ACHN (cell line): ENCODE measurements around the gene TPD52L1.
"Not testable (repeated sequence)": the region's sequence is repeated elsewhere in the genome, so short reads cannot be mapped to it uniquely, and the experiment has no call there.

Source experiments
- DNase-seq: peaks from one replicate; pipeline ENCODE4 v3.0.0-alpha.2; 2015
- in situ Hi-C: cut with HindIII; loops from 2 replicates; pipeline ENCODE4 v1.10.0; 2017; ENCODE audit warnings: low sequenced_read_pairs, low pct_ligation_motif_present, low pct_unique_long_range_greater_than_20kb

The TPD52L1 gene

DNA sequence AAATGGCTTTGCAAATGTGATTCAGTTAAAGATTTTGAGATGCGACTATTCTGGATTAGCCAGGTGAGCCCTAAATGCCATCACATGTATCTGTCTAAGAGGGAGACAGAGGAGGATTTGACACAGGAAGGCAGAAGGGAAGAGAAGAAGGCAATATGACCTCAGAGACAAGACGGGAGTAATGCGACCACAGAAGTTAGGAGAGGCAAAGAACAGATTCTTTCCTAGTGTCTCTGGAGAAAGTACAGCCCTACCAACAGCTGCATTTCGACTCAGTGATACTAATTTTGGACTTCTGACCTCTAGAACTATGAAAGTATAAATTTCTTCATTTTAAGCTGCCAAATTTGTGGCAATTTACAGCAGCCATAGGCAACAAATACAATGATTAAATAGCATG, 24.2 kb upstream of the TPD52L1 start:
- in situ Hi-C loops, result no loop called here
- DNase-seq, result no peak

GRCh38 chr6:125132058-125132457, 21.5 kb upstream of the TPD52L1 start:
- in situ Hi-C loops, result no loop called here
- no peak for DNase-seq

- no peak for DNase-seq
- in situ Hi-C loops, result no loop called here
Measured at GRCh38 chr6:125136378-125136777, 17.2 kb upstream of the TPD52L1 start.

GRCh38 chr6:125138083-125138482, 15.5 kb upstream of the TPD52L1 start:
- in situ Hi-C loops, result no loop called here
- no peak for DNase-seq

DNA sequence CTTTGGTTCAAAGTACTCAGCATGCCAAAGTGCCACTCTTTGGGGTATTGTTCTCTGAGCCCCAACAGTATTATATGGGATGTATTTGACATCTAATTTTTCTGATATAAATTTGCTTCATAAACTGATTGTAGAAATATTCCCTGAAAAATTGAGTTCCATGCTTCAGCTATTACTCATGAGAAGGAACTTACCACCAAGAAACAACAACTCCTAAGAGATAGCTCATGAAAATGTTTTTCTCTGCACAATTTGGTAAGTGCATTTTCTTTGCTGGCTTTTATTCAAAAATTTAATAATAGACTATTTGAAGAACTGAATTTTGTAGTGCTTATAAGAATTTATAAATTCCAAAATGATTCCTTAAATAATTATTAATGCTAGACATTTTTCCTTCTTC, 12.8 kb upstream of the TPD52L1 start:
- in situ Hi-C loops, result no loop called here
- no peak for DNase-seq

DNA sequence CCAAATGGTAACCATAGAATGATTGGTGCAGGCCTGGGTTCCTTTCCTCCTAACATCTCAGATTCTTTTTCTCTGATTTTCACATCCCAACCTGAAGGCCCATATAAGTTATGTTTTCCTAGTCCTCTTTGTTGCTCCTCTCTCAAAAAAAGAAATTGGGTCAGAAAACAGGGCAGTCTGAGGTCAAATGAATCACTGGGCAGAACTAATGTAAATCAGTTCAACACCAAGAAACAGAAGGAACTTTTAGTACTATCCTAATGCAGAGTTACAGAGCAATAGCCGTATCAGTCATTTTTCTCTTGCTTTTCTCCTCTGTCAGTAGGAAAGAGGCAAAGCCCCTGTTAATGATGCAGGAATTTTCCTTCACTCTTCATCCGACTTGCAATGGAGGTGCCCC, 11.0 kb upstream of the TPD52L1 start:
- no peak for DNase-seq
- in situ Hi-C loops, result no loop called here

- DNase-seq, result no peak
- in situ Hi-C loops, result no loop called here
Measured at GRCh38 chr6:125144822-125145221, 8.8 kb upstream of the TPD52L1 start.

DNA sequence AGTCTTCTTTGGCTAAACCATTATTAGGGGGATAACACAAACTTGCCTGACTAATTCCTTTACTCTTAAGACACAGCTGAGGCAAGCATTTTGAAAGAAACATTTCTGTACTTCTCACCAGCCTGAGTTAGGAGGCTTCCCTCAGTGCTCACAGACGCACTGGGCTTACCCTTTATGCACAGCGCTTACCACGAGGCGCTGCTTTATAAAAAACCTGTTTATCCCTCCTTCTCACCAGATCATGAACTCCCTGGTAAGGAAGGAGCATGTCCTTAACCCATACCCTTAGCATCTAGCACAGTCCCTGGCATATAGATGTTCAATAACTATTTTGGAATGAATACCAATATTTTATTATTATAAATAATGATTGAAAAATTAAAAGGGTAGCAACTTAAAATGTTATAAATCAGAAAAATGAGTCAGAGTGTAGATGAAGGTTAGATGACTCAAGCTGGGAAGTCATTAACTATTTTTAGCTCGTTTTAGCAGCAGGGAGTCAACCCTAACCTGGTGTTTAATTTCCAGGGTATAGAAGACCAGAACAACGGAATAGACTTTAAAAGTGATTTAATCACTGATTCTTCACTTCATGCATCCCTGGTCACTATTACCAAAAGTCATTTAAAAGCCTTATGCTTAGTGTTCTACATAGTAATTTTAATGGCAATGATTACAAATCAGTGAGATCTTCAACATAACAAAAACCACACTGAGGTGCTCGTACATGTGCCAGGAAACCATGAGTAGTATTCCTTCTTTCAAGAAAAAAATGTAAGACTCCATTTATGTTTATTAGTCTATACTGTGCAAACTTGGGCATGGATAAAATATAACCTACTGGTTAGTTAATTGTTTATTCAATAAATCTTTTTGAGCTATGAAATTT, 4.1 kb upstream of the TPD52L1 start:
- in situ Hi-C loops, result no loop called here
- peak; percentile 17 for DNase-seq

DNA sequence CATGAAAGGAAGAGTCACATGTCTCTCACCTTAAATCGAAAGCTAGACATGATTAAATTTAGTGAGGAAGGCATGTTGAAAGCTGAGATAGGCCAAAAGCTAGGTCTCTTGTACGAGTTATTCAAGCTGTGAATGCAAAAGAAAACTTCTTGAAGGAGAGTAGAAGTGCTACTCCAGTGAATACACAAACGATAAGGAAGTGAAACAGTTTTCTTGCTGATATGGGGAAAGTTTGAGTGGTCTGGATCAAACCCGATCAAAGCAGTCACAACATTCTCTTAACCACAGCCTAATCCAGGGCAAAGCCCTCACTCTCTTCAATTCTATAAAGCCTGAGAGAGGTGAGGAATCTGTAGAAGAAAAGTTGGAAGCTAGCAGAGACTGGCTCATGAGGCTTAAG, 1.9 kb upstream of the TPD52L1 start:
- in situ Hi-C loops, result no loop called here
- no peak for DNase-seq

GRCh38 chr6:125154118-125154760, 666 bp downstream of the TPD52L1 start:
- DNase-seq, result peak; percentile 32
- in situ Hi-C loops, result no loop called here

- DNase-seq, result peak; percentile 60
- in situ Hi-C loops, result no loop called here
Measured at GRCh38 chr6:125154761-125155135, 1.2 kb downstream of the TPD52L1 start.

GRCh38 chr6:125155344-125155743, 1.8 kb downstream of the TPD52L1 start:
- DNase-seq, result no peak
- in situ Hi-C loops, result no loop called here

GRCh38 chr6:125156496-125156895, 2.9 kb downstream of the TPD52L1 start:
- in situ Hi-C loops, result no loop called here

GRCh38 chr6:125157280-125157679, 3.7 kb downstream of the TPD52L1 start:
- DNase-seq, result no peak
- in situ Hi-C loops, result no loop called here

More at GRCh38 chr6:125156496-125156895, 2.9 kb downstream of the TPD52L1 start:
- no peak for DNase-seq

DNA sequence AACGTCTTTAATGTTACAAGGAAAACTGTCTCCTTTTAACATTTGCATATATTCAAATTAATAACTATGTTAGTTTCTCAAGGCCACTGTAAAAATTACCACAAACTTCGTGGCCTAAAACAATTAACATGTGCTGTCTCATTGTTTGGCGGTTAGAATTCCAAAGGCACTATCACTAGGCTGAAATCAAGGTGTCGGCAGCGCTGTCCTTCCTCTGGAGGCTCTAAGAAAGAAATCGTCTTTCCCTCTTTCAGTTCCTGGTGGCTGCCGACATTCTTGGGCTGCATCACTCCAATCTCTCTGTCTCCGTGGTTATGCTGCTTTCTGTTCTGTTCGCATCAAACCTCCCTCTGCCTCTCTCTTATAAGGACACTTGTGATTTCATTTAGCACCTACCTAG, 4.2 kb downstream of the TPD52L1 start:
- in situ Hi-C loops, result no loop called here
- no peak for DNase-seq

GRCh38 chr6:125163339-125163738, 9.8 kb downstream of the TPD52L1 start:
- in situ Hi-C loops, DNase-seq: not testable (repeated sequence)

DNA sequence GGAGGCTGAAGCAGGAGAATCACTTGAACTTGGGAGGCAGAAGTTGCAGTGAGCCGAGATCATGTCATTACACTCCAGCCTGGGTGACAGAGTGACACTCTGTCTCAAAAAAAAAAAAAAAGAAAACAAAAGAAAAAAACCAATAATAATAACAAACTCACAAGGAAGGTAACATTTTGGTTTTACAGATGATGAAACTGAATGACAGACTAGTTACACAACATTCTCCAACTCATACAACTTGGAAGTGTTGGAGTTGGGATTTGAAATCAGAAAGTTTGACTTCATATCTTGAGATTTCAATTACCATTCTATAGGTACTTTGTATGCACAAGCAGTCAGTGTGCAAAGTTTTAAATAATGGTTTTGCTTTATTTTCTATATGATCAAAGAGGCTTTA, 10.2 kb downstream of the TPD52L1 start:
- in situ Hi-C loops, result no loop called here
- DNase-seq, result no peak

DNA sequence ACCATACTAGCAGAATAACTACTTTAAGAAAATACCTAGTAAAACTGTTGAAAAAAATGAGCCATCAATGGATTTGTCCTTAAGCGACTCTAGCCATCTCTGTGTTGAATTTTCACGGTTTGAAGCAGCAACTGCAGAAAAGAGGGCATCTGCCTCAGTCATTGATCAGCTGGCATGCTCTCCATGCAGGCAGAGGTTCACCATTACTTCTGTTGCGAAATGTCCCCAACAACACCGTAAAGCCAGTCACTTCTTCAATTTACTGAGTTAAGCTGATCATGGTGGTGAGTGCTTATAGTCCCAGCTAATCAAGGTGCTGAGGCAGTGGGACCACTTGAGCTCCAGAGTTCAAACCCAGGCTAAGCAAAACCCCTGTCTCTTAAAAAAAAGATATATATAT, 11.1 kb downstream of the TPD52L1 start:
- DNase-seq, result no peak
- in situ Hi-C loops, result no loop called here

DNA sequence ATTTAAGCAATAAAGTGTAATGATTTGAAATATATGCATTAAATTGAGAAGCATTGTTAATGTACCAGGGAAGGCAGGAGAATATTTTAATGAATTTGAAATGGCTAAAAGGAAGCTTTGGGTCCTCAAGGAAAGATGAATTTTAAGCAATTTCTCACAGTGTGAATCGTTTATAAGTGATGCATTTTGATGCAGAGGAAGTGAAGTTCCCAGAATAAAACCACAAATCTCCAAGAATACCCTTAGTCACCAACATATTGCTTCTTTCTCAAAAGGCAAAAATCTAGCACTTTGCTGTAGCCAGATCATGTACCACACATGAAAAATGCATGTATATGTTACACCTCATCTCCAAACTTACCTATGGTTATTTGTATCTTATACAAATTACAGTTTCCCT, 11.7 kb downstream of the TPD52L1 start:
- peak; percentile 8 for DNase-seq
- in situ Hi-C loops, result no loop called here

DNA sequence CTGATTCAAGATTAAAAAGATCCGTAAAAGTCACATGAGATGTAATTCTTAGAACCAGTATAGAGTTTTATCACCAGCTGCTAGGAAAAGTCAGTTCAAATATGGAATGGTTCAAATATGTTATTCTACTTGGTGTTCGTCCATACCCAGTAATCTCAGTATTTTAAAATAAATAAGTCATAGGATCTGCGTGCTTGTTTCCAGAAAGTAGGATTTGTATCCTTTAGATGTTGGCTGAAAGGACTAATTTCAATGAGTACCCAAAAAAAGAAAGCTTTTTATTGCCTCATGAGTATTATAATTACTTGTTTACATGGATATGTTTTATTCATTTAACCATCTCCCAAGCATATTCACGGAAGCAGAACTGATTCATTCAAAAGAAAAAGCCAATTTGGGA, 12.2 kb downstream of the TPD52L1 start:
- in situ Hi-C loops, result no loop called here
- DNase-seq, result no peak
